Measurements from ENCODE around the gene MAD2L1BP.
A peak's percentile ranks its signal among the peaks of the same experiment; 100 is the strongest.

Gene MAD2L1BP

DNA sequence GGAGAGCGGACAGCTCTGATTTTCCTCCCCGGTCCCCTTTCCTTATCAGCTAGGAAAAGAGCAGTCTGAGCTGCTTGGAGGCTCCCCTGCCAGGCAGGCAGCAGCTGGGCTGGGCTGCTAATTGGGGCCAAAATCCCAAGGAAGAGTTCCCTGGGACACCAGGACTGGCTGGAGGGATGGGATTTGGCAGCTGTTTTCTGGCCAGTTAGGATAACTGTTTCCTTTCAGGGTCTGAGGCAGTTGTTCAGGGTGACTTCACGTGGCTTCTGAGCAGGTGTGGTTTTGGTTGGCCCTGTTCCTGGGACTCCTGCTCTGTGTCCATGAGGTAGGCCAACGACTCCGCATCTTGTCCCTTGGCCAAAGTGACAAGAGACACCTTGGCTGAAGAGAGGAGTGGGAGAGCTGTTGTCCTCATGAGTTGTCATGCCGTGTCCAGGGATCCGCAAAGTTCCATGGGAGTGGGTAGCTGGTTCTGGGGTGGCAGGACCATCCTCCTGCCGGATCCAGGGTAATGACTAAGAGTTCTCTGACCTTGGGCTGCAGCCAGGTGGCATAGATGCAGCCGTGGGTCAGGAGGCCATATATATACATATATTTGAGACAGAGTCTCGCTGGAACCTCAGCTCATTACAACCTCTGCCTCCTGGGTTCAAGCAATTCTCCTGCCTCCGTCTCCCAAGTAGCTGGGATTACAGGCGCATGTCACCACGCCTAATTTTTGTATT is 30.7 kb downstream of the MAD2L1BP start:
- H3K4me1 ChIP-seq (ENCODE audit: control insufficient read depth, insufficient read depth, low read length): peaks cover 29% of the 10 kb centered on the region
- H3K9me3 ChIP-seq (ENCODE audit: control insufficient read depth, low read length): no peaks in the 10 kb centered on the region
- no peak overlapping the region for H3K27ac ChIP-seq (ENCODE audit: insufficient read depth, low read depth, low read length, poor library complexity, severe bottlenecking)
- no peaks in the 10 kb centered on the region for H3K36me3 ChIP-seq (ENCODE audit: control insufficient read depth, insufficient read depth, low read length)
- H3K4me3 ChIP-seq (ENCODE audit: insufficient read depth, low read depth, low read length): no peak overlapping the region
- 87% methylated on average over 13 of the region's 13 CpGs for WGBS, 2 experiments
- H3K27me3 ChIP-seq (ENCODE audit: control insufficient read depth, insufficient read depth, low read length, poor library complexity, severe bottlenecking): no peaks in the 10 kb centered on the region

DNA sequence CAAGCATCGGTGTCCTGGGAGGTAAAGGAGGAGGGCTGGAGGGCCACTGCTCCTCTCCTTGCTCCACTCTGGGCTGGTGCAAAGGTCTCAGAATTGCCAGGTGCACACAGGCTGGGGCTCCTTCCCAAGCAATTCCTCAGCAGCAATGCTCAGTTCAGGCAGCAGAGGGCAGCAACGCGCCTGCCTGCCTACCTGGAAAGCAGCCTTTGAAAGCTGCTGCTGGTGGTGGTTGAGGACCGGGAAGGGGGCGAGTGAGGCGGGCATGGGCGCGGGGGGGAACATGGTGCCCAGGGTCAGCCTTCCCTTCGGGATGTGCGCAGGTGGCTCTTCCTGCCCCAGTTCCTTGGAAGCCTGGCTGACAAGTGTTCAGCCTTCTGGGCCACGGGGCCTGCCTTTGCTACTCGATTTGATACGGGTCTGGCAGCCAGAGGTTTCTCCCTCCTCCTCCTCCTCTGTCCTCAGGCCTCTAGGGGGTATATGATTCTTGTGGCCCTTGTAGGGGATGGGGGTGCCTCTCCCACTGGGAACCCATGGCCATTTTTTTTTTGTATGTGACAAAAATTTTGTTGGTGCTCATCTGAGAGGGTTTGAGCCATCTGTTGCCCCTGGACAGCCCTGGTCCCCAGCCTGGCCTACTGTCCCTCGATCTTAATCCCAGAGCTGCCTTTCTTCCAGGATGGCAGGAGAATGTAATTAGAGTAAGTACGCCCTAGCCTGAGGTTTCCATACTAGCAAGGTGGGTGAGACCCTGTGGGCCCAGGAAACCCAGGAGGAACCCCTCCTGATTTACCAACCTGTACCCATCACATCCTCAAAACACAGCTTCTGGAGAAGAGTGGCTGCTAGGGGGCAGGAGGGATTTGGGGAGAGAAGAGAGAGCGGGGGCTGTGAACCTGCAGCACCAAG is 31.9 kb downstream of the MAD2L1BP start:
- Histone ChIP-seq H3K9me3 (ENCODE audit: control insufficient read depth, low read length) (no peaks in the 10 kb centered on the region), H3K36me3 (ENCODE audit: control insufficient read depth, insufficient read depth, low read length) (peaks cover 3% of the 10 kb centered on the region), H3K27me3 (ENCODE audit: control insufficient read depth, insufficient read depth, low read length, poor library complexity, severe bottlenecking) (no peaks in the 10 kb centered on the region), H3K4me1 (ENCODE audit: control insufficient read depth, insufficient read depth, low read length) (peaks cover 29% of the 10 kb centered on the region), H3K27ac (ENCODE audit: insufficient read depth, low read depth, low read length, poor library complexity, severe bottlenecking) (peak overlapping the region; percentile 26), H3K4me3 (ENCODE audit: insufficient read depth, low read depth, low read length) (peak overlapping the region; percentile 20)
- 11 to 13% methylated on average over 16 of the region's 16 CpGs for WGBS, 2 experiments

DNA sequence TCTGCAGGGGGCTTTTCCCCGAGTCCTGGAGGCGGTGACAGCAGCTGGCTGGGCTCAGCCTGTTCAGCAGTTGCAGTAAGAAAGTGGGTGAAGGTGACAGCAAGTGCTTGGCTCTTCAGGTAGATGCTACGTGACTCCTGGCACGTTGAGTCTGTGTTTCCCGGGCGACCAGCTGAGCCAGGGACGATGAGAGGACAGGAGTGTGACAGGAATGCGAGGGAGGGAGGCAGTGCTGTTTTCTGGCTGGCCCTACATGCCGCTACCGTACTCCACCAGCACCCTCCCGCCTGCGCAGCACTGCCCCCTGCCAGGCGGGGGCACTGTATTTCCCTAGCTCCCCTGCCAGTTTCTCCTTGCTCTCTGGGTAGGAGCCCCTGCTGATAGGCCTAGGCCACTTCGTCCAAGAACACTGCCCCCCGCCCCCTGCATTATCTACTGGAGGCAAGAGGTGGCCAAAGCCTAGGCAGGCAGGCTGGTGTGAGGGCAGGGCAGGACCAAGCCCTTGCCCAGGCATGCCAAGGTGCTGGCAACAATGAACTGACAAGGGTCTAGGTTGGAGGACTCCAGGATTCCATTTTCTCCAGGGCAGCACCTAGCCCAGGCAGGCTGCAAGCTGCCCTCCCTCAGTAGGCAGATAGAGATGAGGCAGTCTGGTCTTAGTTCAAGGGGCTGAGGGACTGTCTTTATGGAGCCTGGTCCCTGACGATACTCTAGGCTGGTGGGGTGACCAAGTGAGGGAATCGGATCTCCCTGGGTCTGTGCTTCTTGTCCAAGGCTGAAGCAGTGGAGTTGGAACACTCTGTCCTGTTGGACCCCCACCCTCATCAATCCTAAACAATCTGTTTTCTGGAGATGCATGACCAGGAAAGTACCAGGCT is 32.8 kb downstream of the MAD2L1BP start:
- Histone ChIP-seq H3K4me1 (ENCODE audit: control insufficient read depth, insufficient read depth, low read length) (peaks cover 29% of the 10 kb centered on the region), H3K27ac (ENCODE audit: insufficient read depth, low read depth, low read length, poor library complexity, severe bottlenecking) (no peak overlapping the region), H3K4me3 (ENCODE audit: insufficient read depth, low read depth, low read length) (no peak overlapping the region), H3K27me3 (ENCODE audit: control insufficient read depth, insufficient read depth, low read length, poor library complexity, severe bottlenecking) (no peaks in the 10 kb centered on the region), H3K9me3 (ENCODE audit: control insufficient read depth, low read length) (no peaks in the 10 kb centered on the region), H3K36me3 (ENCODE audit: control insufficient read depth, insufficient read depth, low read length) (peaks cover 3% of the 10 kb centered on the region)
- 15 to 16% methylated on average over 17 of the region's 17 CpGs for WGBS, 2 experiments

DNA sequence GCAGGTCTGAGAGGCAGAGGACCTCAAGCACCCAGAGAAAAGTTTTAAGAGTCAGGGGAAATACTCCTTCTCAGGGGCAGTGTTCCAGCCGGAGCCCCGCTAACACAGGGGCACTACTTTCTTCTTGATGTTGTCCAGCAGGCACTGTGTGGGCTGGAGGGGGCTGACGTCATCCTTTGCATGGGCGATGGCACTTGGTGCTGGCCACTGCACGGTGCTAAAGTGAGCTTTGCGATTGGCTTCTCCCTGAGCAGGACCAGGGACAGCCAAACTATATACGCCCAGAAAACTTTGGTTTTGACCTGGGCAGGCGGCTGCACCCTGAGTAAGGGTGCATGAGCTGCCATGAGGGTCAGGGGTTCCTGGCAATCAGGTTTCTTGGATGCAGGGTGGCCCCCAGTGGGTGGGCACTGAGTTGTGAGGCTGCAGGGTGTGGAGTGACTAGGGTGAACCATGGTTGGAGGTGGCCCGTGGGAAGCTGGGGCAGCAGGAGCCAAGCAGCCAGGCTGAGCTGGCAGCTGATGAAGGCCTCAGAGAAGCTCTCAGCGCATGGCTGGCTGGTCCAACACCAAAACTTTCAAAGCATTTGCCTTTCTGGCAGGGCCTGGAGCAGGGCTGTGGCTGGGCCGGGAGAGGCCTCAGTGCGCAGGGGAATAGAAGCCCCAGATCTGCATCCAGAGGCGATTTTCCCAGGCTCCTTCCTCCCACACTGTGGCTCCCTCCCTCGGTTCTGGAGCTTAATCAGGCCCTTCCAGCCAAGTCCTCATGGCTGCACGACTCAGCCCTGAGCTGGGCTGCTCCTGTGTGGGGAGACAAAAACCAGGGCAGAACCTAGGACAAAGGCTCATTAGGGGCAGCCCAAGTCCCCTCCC is 33.6 kb downstream of the MAD2L1BP start:
- H3K27ac ChIP-seq (ENCODE audit: insufficient read depth, low read depth, low read length, poor library complexity, severe bottlenecking): peak overlapping the region; percentile 63
- WGBS, 2 experiments: 78 to 80% methylated on average over 15 of the region's 15 CpGs

DNA sequence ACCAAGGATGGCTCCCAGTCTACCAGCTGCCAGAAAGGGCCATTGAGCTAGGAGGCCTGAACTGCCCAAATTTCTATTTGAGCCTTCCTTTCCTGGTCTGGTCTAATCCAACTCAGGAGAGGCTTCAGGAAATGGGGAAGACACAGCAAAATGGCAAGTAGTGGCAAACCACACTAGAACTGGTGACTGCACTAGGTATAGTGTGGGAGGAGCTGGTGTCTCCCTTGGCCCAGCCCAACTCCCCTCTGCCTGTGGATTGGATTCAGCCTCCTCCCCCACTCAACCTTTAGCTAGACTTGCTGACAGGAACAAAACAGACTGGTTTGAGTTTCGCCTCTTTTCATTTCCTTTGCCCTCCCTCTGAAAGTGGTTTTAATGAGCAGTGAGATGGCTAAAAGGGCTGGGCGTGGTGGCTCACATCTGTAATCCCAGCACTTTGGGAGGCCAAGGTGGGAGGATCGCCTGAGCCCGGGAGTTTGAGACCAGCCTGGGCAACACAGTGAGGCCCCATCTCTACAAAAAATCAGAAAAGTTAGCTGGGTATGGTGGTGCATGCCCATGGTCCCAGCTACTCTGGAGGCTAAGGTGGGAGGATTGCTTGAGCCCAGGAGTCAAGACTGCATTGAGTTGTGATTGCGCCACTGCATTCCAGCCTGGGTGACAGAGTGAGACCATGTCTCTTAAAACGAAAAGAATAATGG is 34.4 kb downstream of the MAD2L1BP start:
- WGBS, 2 experiments: 88 to 90% methylated on average over 6 of the region's 6 CpGs
- H3K27ac ChIP-seq (ENCODE audit: insufficient read depth, low read depth, low read length, poor library complexity, severe bottlenecking): peak overlapping the region; percentile 63
- peaks cover 29% of the 10 kb centered on the region for H3K4me1 ChIP-seq (ENCODE audit: control insufficient read depth, insufficient read depth, low read length)
- no peak overlapping the region for H3K4me3 ChIP-seq (ENCODE audit: insufficient read depth, low read depth, low read length)
- H3K36me3 ChIP-seq (ENCODE audit: control insufficient read depth, insufficient read depth, low read length): peaks cover 18% of the 10 kb centered on the region
- no peaks in the 10 kb centered on the region for H3K27me3 ChIP-seq (ENCODE audit: control insufficient read depth, insufficient read depth, low read length, poor library complexity, severe bottlenecking)
- H3K9me3 ChIP-seq (ENCODE audit: control insufficient read depth, low read length): no peaks in the 10 kb centered on the region

More for the DNA sequence above, 33.6 kb downstream of the MAD2L1BP start:
- Histone ChIP-seq H3K4me3 (ENCODE audit: insufficient read depth, low read depth, low read length) (no peak overlapping the region), H3K4me1 (ENCODE audit: control insufficient read depth, insufficient read depth, low read length) (peaks cover 29% of the 10 kb centered on the region), H3K27me3 (ENCODE audit: control insufficient read depth, insufficient read depth, low read length, poor library complexity, severe bottlenecking) (no peaks in the 10 kb centered on the region), H3K9me3 (ENCODE audit: control insufficient read depth, low read length) (no peaks in the 10 kb centered on the region), H3K36me3 (ENCODE audit: control insufficient read depth, insufficient read depth, low read length) (peaks cover 11% of the 10 kb centered on the region)

DNA sequence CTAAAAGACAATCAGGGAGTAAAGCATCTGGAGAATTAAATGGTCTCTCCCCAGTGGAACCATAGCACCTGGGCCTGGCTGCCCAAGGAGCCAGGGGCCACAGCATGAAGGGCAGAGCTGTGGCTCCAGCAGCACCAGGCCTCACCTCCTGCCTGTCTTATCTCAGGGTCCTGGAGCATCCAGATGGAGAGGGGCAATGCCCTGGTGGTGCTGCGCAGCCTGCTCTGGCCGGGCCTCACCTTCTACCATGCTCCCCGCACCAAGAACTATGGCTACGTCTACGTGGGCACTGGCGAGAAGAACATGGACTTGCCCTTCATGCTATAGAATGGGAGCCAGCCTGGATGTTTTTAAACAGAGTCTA is 35.0 kb downstream of the MAD2L1BP start:
- no peaks in the 10 kb centered on the region for H3K9me3 ChIP-seq (ENCODE audit: control insufficient read depth, low read length)
- no peaks in the 10 kb centered on the region for H3K27me3 ChIP-seq (ENCODE audit: control insufficient read depth, insufficient read depth, low read length, poor library complexity, severe bottlenecking)
- peaks cover 29% of the 10 kb centered on the region for H3K4me1 ChIP-seq (ENCODE audit: control insufficient read depth, insufficient read depth, low read length)
- no peak overlapping the region for H3K27ac ChIP-seq (ENCODE audit: insufficient read depth, low read depth, low read length, poor library complexity, severe bottlenecking)
- WGBS, 2 experiments: 97% methylated on average over 6 of the region's 6 CpGs
- H3K4me3 ChIP-seq (ENCODE audit: insufficient read depth, low read depth, low read length): no peak overlapping the region
- H3K36me3 ChIP-seq (ENCODE audit: control insufficient read depth, insufficient read depth, low read length): peaks cover 20% of the 10 kb centered on the region

DNA sequence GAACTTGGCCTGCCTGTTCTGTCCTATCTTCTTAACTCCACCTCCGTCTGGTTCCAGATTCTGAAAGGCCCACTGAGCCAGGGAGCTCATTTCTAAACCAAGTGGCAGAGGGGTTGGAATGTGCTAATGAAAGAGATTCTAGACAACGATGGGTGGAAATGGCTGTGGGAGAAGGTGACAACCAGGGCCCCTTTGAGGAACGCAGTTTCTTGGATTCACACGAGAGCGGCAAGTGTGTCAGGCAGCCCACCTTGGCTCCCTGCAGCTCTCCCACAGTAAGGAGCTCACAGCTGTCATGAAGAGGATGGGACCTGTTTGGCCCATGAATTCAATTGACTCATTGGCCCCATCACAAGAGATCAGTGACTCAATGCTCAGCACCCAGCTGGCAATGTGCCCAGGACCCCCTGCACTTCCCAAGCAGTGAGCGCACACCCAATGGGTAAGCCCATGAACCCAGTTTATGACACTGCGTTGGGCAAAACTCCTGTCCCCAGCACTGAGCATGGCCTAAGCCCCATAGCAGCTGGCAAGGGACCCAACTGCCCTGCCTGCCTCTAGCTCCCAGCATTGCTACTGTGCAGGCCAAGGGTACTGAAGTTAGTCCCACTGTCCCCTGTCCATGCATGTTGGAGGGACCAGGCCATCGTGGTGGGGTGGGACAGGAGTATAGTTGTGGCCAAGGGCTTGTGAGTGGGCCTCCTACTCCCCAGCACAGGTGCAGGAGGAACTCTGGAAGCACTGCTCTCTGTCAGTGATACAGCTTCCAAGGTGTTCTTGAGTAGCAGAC is 35.6 kb downstream of the MAD2L1BP start:
- Histone ChIP-seq H3K4me3 (ENCODE audit: insufficient read depth, low read depth, low read length) (no peak overlapping the region), H3K4me1 (ENCODE audit: control insufficient read depth, insufficient read depth, low read length) (peaks cover 29% of the 10 kb centered on the region), H3K9me3 (ENCODE audit: control insufficient read depth, low read length) (no peaks in the 10 kb centered on the region), H3K27ac (ENCODE audit: insufficient read depth, low read depth, low read length, poor library complexity, severe bottlenecking) (no peak overlapping the region), H3K36me3 (ENCODE audit: control insufficient read depth, insufficient read depth, low read length) (peaks cover 20% of the 10 kb centered on the region), H3K27me3 (ENCODE audit: control insufficient read depth, insufficient read depth, low read length, poor library complexity, severe bottlenecking) (no peaks in the 10 kb centered on the region)
- WGBS, 2 experiments: 96% methylated on average over 8 of the region's 8 CpGs

DNA sequence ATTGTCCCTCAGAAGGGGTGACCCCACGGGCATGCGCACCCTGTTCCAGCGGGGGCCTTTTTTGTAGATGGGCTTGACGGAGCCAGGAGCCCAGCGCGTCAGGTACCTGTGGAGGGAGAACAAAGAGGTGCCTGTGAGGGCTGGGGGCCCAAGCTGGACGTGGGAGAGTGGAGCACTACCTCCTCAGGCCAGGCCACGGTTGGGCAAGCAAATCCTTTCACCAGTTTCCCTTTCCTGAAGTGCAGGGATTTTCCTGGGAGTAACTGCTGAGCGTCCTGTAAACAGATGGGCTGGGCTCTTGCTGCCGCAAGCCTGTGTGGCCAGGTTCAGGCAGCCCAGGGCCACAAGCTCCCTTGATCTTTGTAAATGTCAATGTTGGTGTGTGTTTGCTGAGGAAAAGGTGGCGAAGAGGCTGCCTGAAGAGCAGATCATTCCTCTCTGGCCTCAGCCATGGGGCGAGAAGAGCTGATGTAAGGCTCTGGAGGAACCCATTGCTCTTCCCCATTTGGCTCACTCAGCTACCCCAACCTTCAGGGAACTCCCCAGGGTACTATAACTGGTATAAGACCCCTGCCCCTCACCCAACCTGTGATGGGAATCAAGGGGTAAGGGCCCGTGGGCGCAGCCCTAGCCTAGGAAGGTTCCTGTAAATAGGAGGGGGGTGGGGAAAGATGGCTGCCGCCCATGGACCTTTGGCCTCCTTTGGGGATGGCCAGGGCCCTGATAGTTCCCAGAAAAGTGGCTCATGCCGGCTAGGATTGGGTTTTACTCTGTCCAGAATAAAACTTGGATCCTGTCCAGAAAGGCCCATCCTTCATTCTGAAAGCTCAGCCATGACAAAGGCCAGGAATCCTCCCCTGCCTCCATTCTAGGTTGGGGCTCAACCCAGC is 36.4 kb downstream of the MAD2L1BP start:
- WGBS, 2 experiments: 93 to 95% methylated on average over 16 of the region's 16 CpGs
- Histone ChIP-seq H3K9me3 (ENCODE audit: control insufficient read depth, low read length) (no peaks in the 10 kb centered on the region), H3K4me1 (ENCODE audit: control insufficient read depth, insufficient read depth, low read length) (peaks cover 29% of the 10 kb centered on the region), H3K36me3 (ENCODE audit: control insufficient read depth, insufficient read depth, low read length) (peaks cover 20% of the 10 kb centered on the region), H3K4me3 (ENCODE audit: insufficient read depth, low read depth, low read length) (no peak overlapping the region), H3K27ac (ENCODE audit: insufficient read depth, low read depth, low read length, poor library complexity, severe bottlenecking) (no peak overlapping the region), H3K27me3 (ENCODE audit: control insufficient read depth, insufficient read depth, low read length, poor library complexity, severe bottlenecking) (no peaks in the 10 kb centered on the region)
